GM19468 (cell line): Measurements from ENCODE around the gene VWA5B1.

Source experiments
- ATAC-seq: cut with Tn5 transposase; IDR thresholded peaks from one replicate; pipeline ENCODE4 v1.9.1; 2021; ENCODE audit warnings: mild to moderate bottlenecking, moderate library complexity, moderate number of reproducible peaks; ENCODE audit not compliant: unreplicated experiment; ENCODE audit errors: extremely low read depth

VWA5B1 gene

DNA sequence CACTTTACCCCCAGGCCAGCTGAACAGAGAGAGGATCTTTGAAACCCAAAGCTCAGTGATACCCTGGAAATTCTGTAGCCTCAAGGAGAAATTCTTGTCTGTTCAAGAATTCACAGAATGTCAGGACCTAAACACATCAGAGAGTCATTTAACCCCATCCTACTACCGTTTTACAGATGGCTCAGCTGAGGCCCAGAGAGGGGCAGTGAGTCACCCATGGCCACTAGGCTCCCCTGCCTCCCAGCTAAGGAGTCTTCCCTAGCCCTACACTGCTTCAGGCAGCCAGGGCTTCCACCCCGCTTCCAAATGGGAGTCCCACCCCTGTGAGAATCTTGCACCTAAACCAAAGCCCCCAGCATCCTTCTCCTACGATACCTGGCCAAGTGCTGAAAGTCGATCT, 28.3 kb downstream of the VWA5B1 start:
- no peak for ATAC-seq

DNA sequence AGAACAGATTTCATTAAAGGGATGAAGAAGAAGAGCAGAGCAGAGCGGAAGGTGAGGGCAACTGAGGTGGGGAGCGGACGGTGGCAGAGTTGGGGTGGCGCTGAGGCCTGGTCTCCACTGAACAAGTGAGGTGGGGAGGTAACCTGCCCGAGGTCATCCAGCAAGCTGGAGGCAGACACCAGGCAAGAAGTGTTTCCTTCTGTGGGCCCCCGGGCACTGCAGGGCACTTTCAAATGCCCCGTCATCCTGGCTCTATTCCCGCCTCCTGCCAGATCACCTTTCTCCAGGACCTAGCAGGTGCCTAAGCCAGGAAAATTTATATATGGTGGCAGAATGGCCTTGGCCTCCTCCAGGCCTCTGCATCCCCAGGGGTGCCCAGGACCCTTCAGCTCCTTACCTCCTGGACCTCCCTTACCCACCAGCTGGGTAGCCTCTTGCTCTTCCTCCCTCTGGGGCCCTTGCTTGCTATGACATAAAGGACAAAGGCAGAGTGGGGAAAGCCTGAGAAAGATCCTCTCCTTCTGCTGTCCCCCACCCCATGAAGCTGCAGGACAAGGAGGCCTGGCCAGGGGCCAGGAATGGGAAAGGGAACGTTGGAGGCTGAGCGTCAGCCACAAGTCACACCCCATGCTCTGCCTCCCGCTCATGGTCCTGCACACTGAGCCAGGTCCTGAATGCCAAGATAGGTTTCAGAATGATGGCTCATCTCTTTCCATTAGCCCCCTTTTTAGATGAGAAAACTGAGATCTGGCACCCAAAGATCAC, 29.0 kb downstream of the VWA5B1 start:
- ATAC-seq, result no peak

DNA sequence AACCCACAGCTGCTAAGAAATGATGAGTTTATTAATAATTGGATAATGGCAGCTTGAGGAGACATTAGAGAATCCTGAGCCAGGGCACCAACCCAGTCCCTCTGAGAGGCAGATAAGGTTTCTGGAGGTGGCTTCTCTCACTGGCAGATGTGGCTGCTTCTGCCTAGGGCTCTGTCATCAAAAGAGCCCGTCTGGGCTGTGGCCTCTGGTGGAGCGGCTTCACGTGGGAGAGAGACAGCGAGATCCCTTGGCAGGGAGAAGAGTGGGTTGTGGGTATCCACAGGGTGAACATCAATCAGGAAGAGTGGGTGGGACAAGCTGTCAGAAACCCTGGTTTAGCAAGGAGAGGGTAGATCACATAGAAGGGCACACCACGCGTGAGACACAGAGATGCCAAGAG, 30.0 kb downstream of the VWA5B1 start:
- no peak for ATAC-seq

DNA sequence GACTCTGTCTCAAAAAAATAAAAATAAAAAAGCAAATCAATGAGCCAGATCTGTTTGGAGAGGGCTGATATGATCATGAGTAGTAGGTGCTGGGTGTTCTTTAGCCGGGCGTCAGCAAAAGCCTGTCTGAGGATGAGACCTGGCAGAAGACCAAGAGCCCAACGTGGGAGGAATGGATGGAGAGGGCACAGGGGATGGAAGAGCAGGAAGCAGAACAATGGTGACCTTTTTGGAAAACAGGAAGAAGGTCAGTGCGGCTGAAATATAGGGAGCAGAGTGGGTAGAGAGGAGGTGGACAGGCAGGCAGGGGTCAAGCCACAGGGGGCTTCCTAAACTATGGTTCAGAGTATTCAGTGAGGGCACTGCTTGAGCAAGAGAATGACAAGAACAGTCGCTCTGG, 30.9 kb downstream of the VWA5B1 start:
- no peak for ATAC-seq

DNA sequence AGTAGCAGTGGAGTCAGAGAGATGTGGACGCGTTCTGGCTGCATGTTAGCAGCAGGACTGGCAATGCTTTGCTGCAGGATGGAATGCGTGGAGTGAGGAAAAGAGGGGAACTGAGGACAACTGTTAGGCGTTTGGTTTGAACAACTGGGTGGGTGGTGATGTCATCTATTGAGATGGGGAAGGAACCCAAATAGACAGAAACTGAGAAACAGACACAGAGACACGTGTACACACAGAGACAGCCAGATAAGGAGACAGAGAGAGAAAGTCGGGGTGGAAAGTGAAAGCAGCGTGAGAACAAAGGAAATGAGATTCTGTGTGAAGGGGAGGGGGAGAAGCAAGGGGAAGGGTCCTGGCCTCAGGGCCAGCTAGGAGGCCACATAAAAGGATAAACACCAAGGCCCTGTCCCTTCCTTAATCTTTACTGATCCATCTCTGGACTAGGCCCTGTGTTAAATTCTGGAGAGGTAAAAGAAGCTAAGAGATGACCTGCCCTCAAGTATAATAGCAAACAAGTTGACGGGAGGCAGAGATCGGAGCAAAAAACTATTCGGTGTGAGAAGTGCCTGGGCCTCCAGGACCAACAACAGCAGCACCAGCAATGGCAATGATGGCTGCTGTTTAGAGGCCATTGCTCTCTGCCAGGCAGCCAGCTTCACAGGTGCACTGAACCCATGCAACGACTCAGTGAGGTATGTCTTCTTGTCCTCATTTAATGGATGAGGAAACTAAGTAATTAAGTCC, 31.6 kb downstream of the VWA5B1 start:
- ATAC-seq, result no peak

- ATAC-seq, result no peak
Measured at GRCh38 chr1:20322825-20323612, 32.3 kb downstream of the VWA5B1 start.

DNA sequence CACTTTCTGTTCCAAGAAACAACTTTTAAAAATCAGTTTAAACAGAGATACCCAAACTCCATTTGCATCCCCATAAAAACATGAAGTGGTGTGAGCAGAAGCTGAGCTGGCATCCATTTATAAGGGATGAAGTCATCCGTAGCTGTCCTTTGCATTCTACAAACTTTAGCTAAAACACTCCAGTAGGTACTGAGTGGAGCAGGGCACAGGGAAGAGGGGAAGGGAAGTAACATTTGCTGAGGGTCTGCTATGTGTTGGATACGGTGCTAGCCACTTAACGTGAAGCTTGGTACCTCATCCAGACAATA, 32.9 kb downstream of the VWA5B1 start:
- no peak for ATAC-seq

- no peak for ATAC-seq
Measured at GRCh38 chr1:20324704-20325406, 34.2 kb downstream of the VWA5B1 start.

- no peak for ATAC-seq
Measured at GRCh38 chr1:20325407-20325843, 34.8 kb downstream of the VWA5B1 start.

DNA sequence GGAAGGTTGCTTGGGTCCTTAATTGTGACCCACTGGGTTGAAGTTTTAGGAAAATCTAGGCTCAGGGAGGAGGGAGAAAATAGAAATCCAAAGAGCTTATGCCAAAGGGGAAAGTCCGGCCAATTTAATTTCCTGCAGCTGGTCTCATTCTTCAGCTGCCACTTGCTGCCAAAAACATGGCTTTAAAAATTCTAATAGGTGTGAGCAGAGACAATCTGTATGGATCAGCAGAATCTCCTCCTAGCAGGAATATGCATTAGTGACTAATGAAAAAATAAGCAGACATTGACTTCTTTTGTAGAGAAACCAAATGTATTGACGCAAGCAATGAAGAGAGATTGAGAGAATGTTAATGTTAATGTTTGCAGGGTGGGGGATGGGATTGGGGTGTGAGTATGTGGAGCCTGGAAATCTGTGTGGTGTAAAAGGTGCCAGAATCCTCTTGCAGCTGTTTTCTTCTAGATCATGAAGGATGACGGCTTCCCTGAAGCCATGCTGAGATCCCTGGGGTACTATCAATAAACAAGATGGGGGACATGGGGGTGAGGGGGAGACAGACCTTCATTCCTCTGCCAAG, 35.3 kb downstream of the VWA5B1 start:
- ATAC-seq, result no peak

- ATAC-seq, result no peak
Measured at GRCh38 chr1:20327467-20327866, 36.8 kb downstream of the VWA5B1 start.

DNA sequence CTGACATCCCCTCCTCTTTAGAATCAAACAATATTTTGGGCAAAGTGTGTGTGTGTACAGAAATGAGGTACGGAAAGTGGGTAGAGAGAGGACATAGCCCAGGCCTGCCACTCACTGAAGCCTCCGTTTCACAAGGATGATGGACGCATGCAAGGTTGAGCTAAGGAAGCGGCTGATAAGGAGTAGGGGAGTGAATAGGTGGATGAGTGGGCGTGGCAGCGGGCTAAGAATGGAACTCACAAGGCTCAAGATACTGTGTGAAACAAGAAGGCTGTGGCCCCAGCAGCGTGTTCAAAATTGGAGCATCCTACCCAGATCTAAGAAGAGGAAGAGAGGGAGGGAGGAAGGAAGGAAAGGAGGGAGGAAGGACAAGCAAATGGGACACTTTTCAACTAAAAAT, 37.5 kb downstream of the VWA5B1 start:
- ATAC-seq, result no peak

- no peak for ATAC-seq
Measured at GRCh38 chr1:20329793-20330542, 39.3 kb downstream of the VWA5B1 start.

DNA sequence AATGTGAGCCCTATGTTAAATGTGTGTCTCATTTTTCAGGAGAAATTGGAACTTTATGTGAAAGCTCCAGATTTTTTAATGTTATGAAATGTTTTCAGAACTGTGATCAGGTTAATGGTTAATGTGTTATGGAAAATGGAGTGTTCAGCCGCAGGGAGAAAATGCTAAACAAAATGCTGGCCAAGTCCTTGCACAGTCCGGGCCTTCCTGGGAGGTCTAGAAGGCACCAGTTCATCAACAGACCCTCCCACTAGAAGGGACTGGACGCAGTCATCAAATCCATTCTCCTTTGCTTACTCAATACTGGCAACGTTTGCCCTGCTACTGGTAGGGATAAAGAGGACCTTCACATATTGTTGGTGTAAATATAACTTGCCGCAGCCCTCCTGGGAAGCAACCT, 43.4 kb downstream of the VWA5B1 start:
- ATAC-seq, result no peak

- ATAC-seq, result no peak
Measured at GRCh38 chr1:20336105-20336605, 45.5 kb downstream of the VWA5B1 start.

DNA sequence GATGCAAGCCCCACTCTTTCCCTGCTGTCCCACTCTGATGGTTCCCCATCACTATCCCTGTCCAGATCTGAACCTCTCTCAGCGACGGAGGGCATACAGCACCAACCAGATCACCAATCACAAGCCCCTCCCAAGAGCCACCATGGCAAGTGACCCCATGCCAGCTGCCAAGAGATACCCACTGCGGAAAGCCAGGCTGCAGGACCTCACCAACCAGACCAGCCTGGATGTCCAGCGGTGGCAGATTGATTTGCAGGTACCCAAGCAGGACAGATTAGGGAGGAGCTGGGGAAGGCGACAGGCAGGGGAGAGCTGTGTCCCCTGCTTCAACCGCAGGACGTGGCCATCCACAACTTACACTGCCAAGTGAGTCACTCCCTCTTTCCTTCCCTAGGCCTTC, 46.9 kb downstream of the VWA5B1 start:
- ATAC-seq, result no peak

- no peak for ATAC-seq
Measured at GRCh38 chr1:20339811-20340457, 49.3 kb downstream of the VWA5B1 start.

GRCh38 chr1:20342294-20343148, 51.8 kb downstream of the VWA5B1 start:
- ATAC-seq, result no peak
